Left cardiac atrium (tissue), 4 donors: ENCODE results near the gene ZNF557. TPM values are rescaled to one million over a fixed set of nuclear protein-coding genes. Genes with fewer than 3 reads are reported as not detected.

Experiments
- ATAC-seq, 2 donors: fragments of 200-7000 bp; cut with Tn5 transposase; one replicate each; pipeline ENCODE4 v1.9.1; 2020; ENCODE audit warnings: mild to moderate bottlenecking in 2 of 2, moderate library complexity in 2 of 2
- DNase-seq: peaks from one replicate; pipeline ENCODE4 v3.0.0-alpha.2; 2020
- intact Hi-C, 2 donors: fragments of 100-400 bp; cut with DNase I; formaldehyde crosslinking; loops; one replicate each; pipeline versions ENCODE4 v1.14.1 to v1.15.1; 2022 to 2023
- total RNA-seq, 2 donors: library from RNA; stranded (reverse); fragmentation: NEBNext Ultra II Directional; extraction: Animal tissue kit (Norgen Biotek cat#: 25700); gene quantifications; one replicate each; pipeline ENCODE4 v1.2.1, GENCODE V29; 2021
- donor health status: DM: no; HTN: yes; CAD: no.
- donor health status: DM: no; HTN: yes; CAD: no; lungs with severe emphysema.
- donor health status: DM: yes; HTN: yes; CAD: no.
- donor health status: Dilated cardiomyopathy.

The ZNF557 gene
- total RNA-seq, 2 donors from 2014 or later = 4.4 to 6.3 TPM

- intact Hi-C loops = no loop called here
- no peak for DNase-seq
- no peak for ATAC-seq
Observed at GRCh38 chr19:7068599-7068998, 904 bp upstream of the ZNF557 start.

GRCh38 chr19:7069904-7070226, 362 bp downstream of the ZNF557 start:
- DNase-seq (no peak), ATAC-seq (peak in 1 of 2 donors; percentile 6)
- intact Hi-C loops = no loop called here

GRCh38 chr19:7072541-7072940, 3.0 kb downstream of the ZNF557 start:
- intact Hi-C loops = no loop called here
- no peak for DNase-seq
- ATAC-seq = no peak

- ATAC-seq = no peak
- intact Hi-C loops = no loop called here
- no peak for DNase-seq
Observed at GRCh38 chr19:7074705-7075282, 5.3 kb downstream of the ZNF557 start.

GRCh38 chr19:7076151-7076550, 6.6 kb downstream of the ZNF557 start:
- DNase-seq = no peak
- no peak for ATAC-seq
- intact Hi-C loops = no loop called here

GRCh38 chr19:7078008-7078407, 8.5 kb downstream of the ZNF557 start:
- DNase-seq (no peak), ATAC-seq (no peak)
- intact Hi-C loops = no loop called here

- intact Hi-C loops = no loop called here
- no peak for DNase-seq
- ATAC-seq = no peak
Observed at GRCh38 chr19:7083076-7083956, 13.8 kb downstream of the ZNF557 start.

- no peak for DNase-seq
- intact Hi-C loops = no loop called here
- no peak for ATAC-seq
Observed at GRCh38 chr19:7088999-7089398, 19.5 kb downstream of the ZNF557 start.

- ATAC-seq (no peak), DNase-seq (no peak)
- intact Hi-C loops = no loop called here
Observed at GRCh38 chr19:7098096-7098495, 28.6 kb downstream of the ZNF557 start.

- peak; percentile 93 for DNase-seq
- intact Hi-C loops = no loop called here
- ATAC-seq = peak; percentile 96 to 97
Observed at GRCh38 chr19:7098701-7099596, 29.4 kb downstream of the ZNF557 start.

GRCh38 chr19:7099597-7099921, 30.1 kb downstream of the ZNF557 start:
- ATAC-seq (no peak), DNase-seq (no peak)
- intact Hi-C loops = no loop called here

- DNase-seq = no peak
- intact Hi-C loops = loop anchor here in 1 of 2 donors (2.0 to 10.0 kb wide), 2 partner anchors 239 to 703 kb away; no protein-coding TSS in a partner anchor
- ATAC-seq = no peak
Observed at GRCh38 chr19:7101498-7102253, 32.2 kb downstream of the ZNF557 start.

- DNase-seq (no peak), ATAC-seq (peak in 1 of 2 donors; percentile 21)
- intact Hi-C loops = loop anchor here in 1 of 2 donors (10.0 kb wide), 1 partner anchor 700 kb away; no protein-coding TSS in a partner anchor
Observed at GRCh38 chr19:7104747-7105447, 35.4 kb downstream of the ZNF557 start.

GRCh38 chr19:7106711-7107657, 37.5 kb downstream of the ZNF557 start:
- intact Hi-C loops = loop anchor here in 1 of 2 donors (10.0 kb wide), 1 partner anchor 698 kb away; no protein-coding TSS in a partner anchor
- DNase-seq (no peak), ATAC-seq (no peak)

GRCh38 chr19:7109678-7110289, 40.3 kb downstream of the ZNF557 start:
- no peak for DNase-seq
- intact Hi-C loops = loop anchor here in 1 of 2 donors (10.0 kb wide), 1 partner anchor 695 kb away; no protein-coding TSS in a partner anchor
- no peak for ATAC-seq

- no peak for DNase-seq
- no peak for ATAC-seq
Observed at GRCh38 chr19:7112675-7113074, 43.2 kb downstream of the ZNF557 start.

GRCh38 chr19:7113233-7113632, 43.7 kb downstream of the ZNF557 start:
- DNase-seq (no peak), ATAC-seq (no peak)
- intact Hi-C loops = no loop called here

More at GRCh38 chr19:7112675-7113074, 43.2 kb downstream of the ZNF557 start:
- intact Hi-C loops = no loop called here
